AG20443 (cell line): Measurements from ENCODE around the gene CD28.
"Not testable (repeated sequence)": the region's sequence is repeated elsewhere in the genome, so short reads cannot be mapped to it uniquely, and the experiment has no call there.

Experiments
- DNase-seq: peaks from one replicate; pipeline ENCODE4 v3.0.0; 2012; ENCODE audit warnings: low spot score, mixed read lengths

Gene CD28

GRCh38 chr2:203784710-203785270 lies 78.4 kb downstream of the CD28 start:
- not testable (repeated sequence) for DNase-seq

DNA sequence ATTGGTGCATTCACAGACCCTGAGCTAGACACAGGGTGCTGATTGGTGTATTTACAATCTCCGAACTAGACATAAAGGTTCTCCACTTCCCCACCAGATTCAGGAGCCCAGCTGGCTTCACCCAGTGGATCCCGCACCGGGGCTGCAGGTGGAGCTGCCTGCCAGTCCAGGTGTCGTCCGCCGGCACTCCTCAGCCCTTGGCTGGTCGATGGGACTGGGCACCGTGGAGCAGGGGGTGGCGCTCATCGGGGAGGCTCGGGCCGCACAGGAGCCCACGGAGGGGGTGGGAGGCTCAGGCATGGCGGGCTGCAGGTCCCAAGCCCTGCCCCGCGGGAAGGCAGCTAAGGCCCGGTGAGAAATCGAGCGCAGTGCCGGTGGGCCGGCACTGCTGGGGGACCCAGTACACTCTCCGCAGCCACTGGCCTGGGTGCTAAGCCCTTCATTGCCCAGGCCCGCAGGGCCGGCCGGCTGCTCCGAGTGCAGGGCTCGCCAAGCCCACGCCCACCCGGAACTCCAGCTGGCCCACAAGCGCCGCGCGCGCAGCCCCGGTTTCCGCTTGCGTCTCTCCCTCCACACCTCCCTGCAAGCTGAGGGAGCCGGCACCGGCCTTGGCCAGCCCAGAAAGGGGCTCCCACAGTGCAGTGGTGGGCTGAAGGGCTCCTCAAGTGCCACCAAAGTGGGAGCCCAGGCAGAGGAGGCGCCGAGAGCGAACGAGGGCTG lies 79.1 kb downstream of the CD28 start:
- DNase-seq: not testable (repeated sequence)

- DNase-seq: peak; percentile 40
Measured at GRCh38 chr2:203786549-203787351, 80.3 kb downstream of the CD28 start.

GRCh38 chr2:203787979-203788378 lies 81.5 kb downstream of the CD28 start:
- DNase-seq: no peak
